ENCODE results near the gene C10orf95. TPM values are rescaled to one million over a fixed set of nuclear protein-coding genes. Genes with fewer than 3 reads are reported as not detected.

The C10orf95 gene
- total RNA-seq, 2 donors from 2014 or later: 0.85 to 3.7 TPM

- DNase-seq (ENCODE audit: low spot score): no peak
- H3K4me3 ChIP-seq: no peak overlapping the region
- no peaks in the 10 kb centered on the region for H3K9me3 ChIP-seq
- no peak overlapping the region for H3K27ac ChIP-seq
- no peaks in the 10 kb centered on the region for H3K4me1 ChIP-seq (replicated peaks)
- WGBS: 87% methylated on average over 6 of the region's 6 CpGs
- H3K36me3 ChIP-seq: no peaks in the 10 kb centered on the region
- TF ChIP-seq CTCF (IDR thresholded peaks at IDR 0.05): no peak
- no peak for TF ChIP-seq POLR2A (IDR thresholded peaks at IDR 0.05)
- no peak for TF ChIP-seq POLR2AphosphoS5 (IDR thresholded peaks at IDR 0.05)
- no peaks in the 10 kb centered on the region for H3K27me3 ChIP-seq (replicated peaks; ENCODE audit: insufficient read depth)
- intact Hi-C loops (cut with DNase I): no loop called here
Observed at GRCh38 chr10:102467318-102467717, 16.0 kb upstream of the C10orf95 start.

DNA sequence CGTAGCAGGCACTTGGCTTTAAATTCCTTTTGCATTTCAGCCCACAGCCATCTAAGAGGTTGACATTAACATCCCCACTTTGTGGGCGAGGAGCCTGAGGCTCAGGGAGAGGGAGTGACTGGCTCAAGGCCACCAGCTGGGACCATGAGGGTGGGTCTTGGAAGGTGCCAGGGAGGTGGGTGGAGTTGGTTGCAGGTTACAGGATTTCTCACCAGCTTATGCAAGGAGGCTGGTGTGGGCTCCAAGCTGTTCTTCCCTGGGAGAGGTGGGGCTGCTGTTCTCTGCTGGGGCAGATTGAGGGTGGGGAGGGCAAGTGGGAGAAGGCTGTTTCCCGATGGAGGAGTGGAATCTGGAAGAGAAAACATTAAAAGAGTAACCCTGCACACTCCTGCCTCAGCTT is 14.1 kb upstream of the C10orf95 start:
- intact Hi-C loops (cut with DNase I): no loop called here
- TF ChIP-seq POLR2AphosphoS5 (IDR thresholded peaks at IDR 0.05) (no peak), CTCF (IDR thresholded peaks at IDR 0.05) (no peak), POLR2A (IDR thresholded peaks at IDR 0.05) (no peak)
- no peak for DNase-seq (ENCODE audit: low spot score)

DNA sequence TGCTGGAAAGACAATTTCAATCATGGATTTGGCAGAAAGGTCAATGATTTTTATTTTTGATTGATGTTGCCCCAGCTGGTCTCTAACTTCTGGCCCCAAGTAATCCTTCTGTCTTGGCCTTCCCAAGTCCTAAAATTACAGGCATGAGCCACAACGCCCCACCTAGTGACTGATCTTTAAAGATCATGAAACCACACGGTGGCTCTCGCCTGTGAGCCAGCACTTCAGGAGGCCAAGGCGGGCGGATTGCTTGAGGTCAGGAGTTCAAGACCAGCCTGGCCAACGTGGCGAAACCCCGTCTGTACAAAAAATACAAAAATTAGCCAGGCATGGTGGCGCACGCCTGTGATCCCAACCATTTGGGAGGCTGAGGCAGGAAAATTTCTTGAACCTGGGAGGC is 12.6 kb upstream of the C10orf95 start:
- no peak for DNase-seq (ENCODE audit: low spot score)
- H3K27ac ChIP-seq: peak overlapping the region in 1 of 2 donors; percentile 30
- H3K4me1 ChIP-seq (replicated peaks): peaks cover 5% of the 10 kb centered on the region
- no peaks in the 10 kb centered on the region for H3K36me3 ChIP-seq
- TF ChIP-seq POLR2A (IDR thresholded peaks at IDR 0.05) (no peak), CTCF (IDR thresholded peaks at IDR 0.05) (no peak), POLR2AphosphoS5 (IDR thresholded peaks at IDR 0.05) (no peak)
- H3K9me3 ChIP-seq: no peaks in the 10 kb centered on the region
- intact Hi-C loops (cut with DNase I): no loop called here
- H3K4me3 ChIP-seq: no peak overlapping the region
- no peaks in the 10 kb centered on the region for H3K27me3 ChIP-seq (replicated peaks; ENCODE audit: insufficient read depth)
- 81% methylated on average over 10 of the region's 10 CpGs for WGBS

More for the DNA sequence above, 14.1 kb upstream of the C10orf95 start:
- H3K27ac ChIP-seq: no peak overlapping the region
- H3K36me3 ChIP-seq: no peaks in the 10 kb centered on the region
- 60% methylated on average over 3 of the region's 3 CpGs for WGBS
- H3K27me3 ChIP-seq (replicated peaks; ENCODE audit: insufficient read depth): no peaks in the 10 kb centered on the region
- peaks cover 5% of the 10 kb centered on the region for H3K4me1 ChIP-seq (replicated peaks)
- H3K9me3 ChIP-seq: no peaks in the 10 kb centered on the region
- H3K4me3 ChIP-seq: no peak overlapping the region

GRCh38 chr10:102462512-102463054 is 11.2 kb upstream of the C10orf95 start:
- no peak for DNase-seq (ENCODE audit: low spot score)
- no peaks in the 10 kb centered on the region for H3K27me3 ChIP-seq (replicated peaks; ENCODE audit: insufficient read depth)
- no peak overlapping the region for H3K4me3 ChIP-seq
- intact Hi-C loops (cut with DNase I): no loop called here
- 65% methylated on average over 6 of the region's 6 CpGs for WGBS
- H3K9me3 ChIP-seq: no peaks in the 10 kb centered on the region
- no peaks in the 10 kb centered on the region for H3K36me3 ChIP-seq
- TF ChIP-seq POLR2A (IDR thresholded peaks at IDR 0.05) (no peak), POLR2AphosphoS5 (IDR thresholded peaks at IDR 0.05) (no peak), CTCF (IDR thresholded peaks at IDR 0.05) (no peak)
- peaks cover 5% of the 10 kb centered on the region for H3K4me1 ChIP-seq (replicated peaks)
- peak overlapping the region in 1 of 2 donors; percentile 30 for H3K27ac ChIP-seq
